Progenitor cell of endocrine pancreas (in vitro differentiated cells): ENCODE results near the gene USP3. TPM values are rescaled to one million over a fixed set of nuclear protein-coding genes. Genes with fewer than 3 reads are reported as not detected.

Source experiments
- DNase-seq: peaks from one replicate; pipeline ENCODE4 v3.0.0; 2021; ENCODE audit warnings: low spot score; ENCODE audit not compliant: unreplicated experiment
- H3K27ac Mint-ChIP-seq: 2 replicates; pipeline ENCODE4 v1.8.0; 2021; ENCODE audit warnings: mild to moderate bottlenecking, moderate library complexity, mixed read lengths
- H3K27me3 Mint-ChIP-seq: 2 replicates; pipeline ENCODE4 v1.8.0; 2021; ENCODE audit warnings: mixed read lengths
- H3K36me3 Mint-ChIP-seq: 2 replicates; pipeline ENCODE4 v1.8.0; 2022; ENCODE audit warnings: mixed read lengths; ENCODE audit not compliant: insufficient read depth
- H3K4me1 Mint-ChIP-seq: 2 replicates; pipeline ENCODE4 v1.8.0; 2021; ENCODE audit warnings: low read depth, mixed read lengths
- H3K4me3 Mint-ChIP-seq: 2 replicates; pipeline ENCODE4 v1.8.0; 2021; ENCODE audit warnings: low read depth, mild to moderate bottlenecking, moderate library complexity, mixed read lengths
- H3K9me3 Mint-ChIP-seq: 2 replicates; pipeline ENCODE4 v1.8.0; 2021; ENCODE audit warnings: low read depth, mixed read lengths
- total RNA-seq: library from RNA; stranded (reverse); gene quantifications from 2 replicates; pipeline ENCODE4 v1.2.1, GENCODE V29; 2021
- TF ChIP-seq, protein P1 (sequence below): fragments of 200-600 bp; sonication (generic); IDR thresholded peaks from one replicate; pipeline ENCODE4 v1.5.0; 2021; ENCODE audit warnings: antibody characterized with exemption, mild to moderate bottlenecking; ENCODE audit not compliant: unreplicated experiment

USP3 gene
- total RNA-seq, 1 donor from 2014 or later = 77.0 TPM

DNA sequence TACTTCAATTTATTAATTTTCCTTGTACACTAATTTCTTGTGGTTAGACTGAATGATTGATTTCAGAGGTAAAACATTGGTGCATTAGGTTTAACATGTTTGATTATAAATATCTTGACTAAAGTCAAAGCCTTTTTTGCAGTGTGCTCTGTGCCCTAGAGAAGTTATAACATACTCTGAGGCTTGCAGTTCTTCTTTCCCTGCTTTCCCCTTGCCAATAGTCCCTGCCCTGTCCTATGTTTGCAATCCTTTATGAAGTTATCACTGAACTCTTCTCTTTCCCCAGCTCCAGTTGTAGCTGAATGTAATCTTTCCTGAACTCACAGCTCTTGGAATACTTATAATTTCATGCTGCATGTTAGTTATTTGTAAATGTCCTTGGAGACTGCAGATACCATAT lies 35.6 kb downstream of the USP3 start:
- Mint-ChIP-seq H3K9me3 (no peaks in the 10 kb centered on the region), H3K4me1 (peaks cover 24% of the 10 kb centered on the region), H3K27ac (no peak overlapping the region), H3K4me3 (no peak overlapping the region), H3K27me3 (no peaks in the 10 kb centered on the region), H3K36me3 (peaks cover 3% of the 10 kb centered on the region)
- no peak for DNase-seq
- TF ChIP-seq, protein P1, sequence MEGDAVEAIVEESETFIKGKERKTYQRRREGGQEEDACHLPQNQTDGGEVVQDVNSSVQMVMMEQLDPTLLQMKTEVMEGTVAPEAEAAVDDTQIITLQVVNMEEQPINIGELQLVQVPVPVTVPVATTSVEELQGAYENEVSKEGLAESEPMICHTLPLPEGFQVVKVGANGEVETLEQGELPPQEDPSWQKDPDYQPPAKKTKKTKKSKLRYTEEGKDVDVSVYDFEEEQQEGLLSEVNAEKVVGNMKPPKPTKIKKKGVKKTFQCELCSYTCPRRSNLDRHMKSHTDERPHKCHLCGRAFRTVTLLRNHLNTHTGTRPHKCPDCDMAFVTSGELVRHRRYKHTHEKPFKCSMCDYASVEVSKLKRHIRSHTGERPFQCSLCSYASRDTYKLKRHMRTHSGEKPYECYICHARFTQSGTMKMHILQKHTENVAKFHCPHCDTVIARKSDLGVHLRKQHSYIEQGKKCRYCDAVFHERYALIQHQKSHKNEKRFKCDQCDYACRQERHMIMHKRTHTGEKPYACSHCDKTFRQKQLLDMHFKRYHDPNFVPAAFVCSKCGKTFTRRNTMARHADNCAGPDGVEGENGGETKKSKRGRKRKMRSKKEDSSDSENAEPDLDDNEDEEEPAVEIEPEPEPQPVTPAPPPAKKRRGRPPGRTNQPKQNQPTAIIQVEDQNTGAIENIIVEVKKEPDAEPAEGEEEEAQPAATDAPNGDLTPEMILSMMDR = no peak

GRCh38 chr15:63540449-63540848 lies 36.1 kb downstream of the USP3 start:
- Mint-ChIP-seq H3K4me1 (peaks cover 21% of the 10 kb centered on the region), H3K27ac (no peak overlapping the region), H3K9me3 (no peaks in the 10 kb centered on the region), H3K36me3 (peaks cover 3% of the 10 kb centered on the region), H3K4me3 (no peak overlapping the region), H3K27me3 (no peaks in the 10 kb centered on the region)
- TF ChIP-seq, protein P1 = no peak
- no peak for DNase-seq

DNA sequence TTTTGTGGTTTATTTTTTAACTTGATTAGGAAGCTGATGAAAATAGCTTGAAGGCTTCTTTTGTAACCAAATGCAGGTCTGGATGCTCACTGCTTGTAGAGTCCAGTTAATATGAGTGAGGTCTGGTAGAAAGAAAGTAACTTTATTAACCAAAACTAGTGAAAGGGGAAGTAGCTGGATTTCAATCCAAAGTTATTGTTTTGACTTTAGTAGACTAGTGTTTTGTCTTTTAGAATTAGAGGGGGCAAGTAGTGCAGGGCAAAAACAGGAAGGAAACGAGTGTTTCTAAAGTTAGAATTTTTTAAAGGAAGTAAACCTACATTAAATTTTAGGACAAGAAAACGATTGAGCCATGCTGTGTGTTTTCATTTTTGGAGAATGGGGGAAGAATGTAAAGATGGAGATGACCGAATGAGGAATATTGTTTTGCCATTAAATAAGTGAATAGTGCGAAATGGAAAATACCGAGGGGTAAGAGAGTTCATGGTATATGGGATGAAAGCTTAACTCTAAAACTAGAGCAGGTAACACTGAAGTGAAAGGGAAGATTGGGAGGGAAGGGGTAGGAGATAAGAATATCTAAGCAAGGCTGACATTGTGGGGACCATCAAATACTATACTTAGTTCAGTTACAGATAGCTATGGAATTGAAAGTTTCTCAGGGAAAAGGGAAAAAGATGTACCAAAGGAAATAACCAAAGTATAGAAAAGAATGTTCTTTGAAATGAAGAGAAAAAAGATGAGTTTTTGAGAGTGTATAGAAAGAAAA lies 40.0 kb downstream of the USP3 start:
- peaks cover 1% of the 10 kb centered on the region for H3K36me3 Mint-ChIP-seq
- TF ChIP-seq, protein P1 = no peak
- no peaks in the 10 kb centered on the region for H3K9me3 Mint-ChIP-seq
- peaks cover 6% of the 10 kb centered on the region for H3K4me1 Mint-ChIP-seq
- H3K27me3 Mint-ChIP-seq = no peaks in the 10 kb centered on the region
- no peak overlapping the region for H3K27ac Mint-ChIP-seq
- H3K4me3 Mint-ChIP-seq = no peak overlapping the region
- no peak for DNase-seq

DNA sequence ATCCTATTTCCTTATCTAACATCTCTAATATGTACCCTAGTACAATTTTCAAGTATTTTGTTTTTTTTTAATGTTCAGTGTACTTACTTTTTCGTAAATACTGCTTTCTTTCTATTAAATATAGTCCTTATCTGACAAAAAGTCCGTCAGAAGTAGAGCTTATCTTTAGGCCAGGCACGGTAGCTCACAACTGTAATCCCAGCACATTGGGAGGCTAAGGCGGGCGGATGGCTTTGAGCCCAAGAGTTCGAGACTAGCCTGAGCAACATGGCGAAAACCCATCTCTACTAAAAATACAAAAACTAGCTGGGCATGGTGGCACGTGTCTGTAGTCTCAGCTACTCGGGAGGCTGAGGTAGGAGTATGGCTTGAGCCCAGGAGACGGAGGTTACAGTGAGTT lies 41.1 kb downstream of the USP3 start:
- Mint-ChIP-seq H3K27me3 (no peaks in the 10 kb centered on the region), H3K4me3 (no peak overlapping the region), H3K36me3 (peaks cover 1% of the 10 kb centered on the region)

GRCh38 chr15:63551400-63551799 lies 47.0 kb downstream of the USP3 start:
- Mint-ChIP-seq H3K27me3 (no peaks in the 10 kb centered on the region), H3K4me1 (peaks cover 8% of the 10 kb centered on the region), H3K36me3 (peaks cover 1% of the 10 kb centered on the region), H3K4me3 (no peak overlapping the region), H3K27ac (no peak overlapping the region), H3K9me3 (no peaks in the 10 kb centered on the region)
- no peak for DNase-seq
- TF ChIP-seq, protein P1 = no peak

More for the DNA sequence above, 41.1 kb downstream of the USP3 start:
- H3K27ac Mint-ChIP-seq = no peak overlapping the region
- peaks cover under 1% of the 10 kb centered on the region for H3K4me1 Mint-ChIP-seq
- TF ChIP-seq, protein P1 = no peak
- DNase-seq = no peak
- H3K9me3 Mint-ChIP-seq = no peaks in the 10 kb centered on the region
